Stimulated activated naive B cell treated with anti-CD40 and anti-IgM and Interleukin-4, amounts not matched to agents 10 μg/mL and 1 μg/mL and 100 μg/mL, for 72 hours (primary cell): ENCODE results near the gene POGLUT2.

ENCODE experiments used
- ATAC-seq, 2 donors: fragments of 150-1000 bp; cut with Tn5 transposase; replicated peaks; 2 replicates each; pipeline ENCODE4 v1.10.0; 2021; ENCODE audit warnings: moderate library complexity in 1 of 2
- DNase-seq: peaks from one replicate; pipeline ENCODE4 v3.0.0; 2021
- H3K27ac Mint-ChIP-seq: one replicate; pipeline ENCODE4 v1.8.0; 2022; ENCODE audit warnings: mild to moderate bottlenecking, mixed read lengths
- H3K27me3 Mint-ChIP-seq, 2 donors: one replicate each; pipeline ENCODE4 v1.8.0; 2022; ENCODE audit warnings: mixed read lengths in 2 of 2
- H3K36me3 Mint-ChIP-seq, 2 donors: one replicate each; pipeline ENCODE4 v1.8.0; 2022; ENCODE audit warnings: mixed read lengths in 2 of 2, mild to moderate bottlenecking in 1 of 2
- H3K4me1 Mint-ChIP-seq, 2 donors: one replicate each; pipeline ENCODE4 v1.8.0; 2022; ENCODE audit warnings: mixed read lengths in 2 of 2, mild to moderate bottlenecking in 1 of 2
- H3K4me3 Mint-ChIP-seq, 2 donors: one replicate each; pipeline ENCODE4 v1.8.0; 2022; ENCODE audit warnings: mild to moderate bottlenecking in 2 of 2, mixed read lengths in 2 of 2, moderate library complexity in 1 of 2
- H3K9me3 Mint-ChIP-seq, 2 donors: one replicate each; pipeline ENCODE4 v1.8.0; 2022; ENCODE audit warnings: mixed read lengths in 2 of 2, mild to moderate bottlenecking in 1 of 2

The POGLUT2 gene

DNA sequence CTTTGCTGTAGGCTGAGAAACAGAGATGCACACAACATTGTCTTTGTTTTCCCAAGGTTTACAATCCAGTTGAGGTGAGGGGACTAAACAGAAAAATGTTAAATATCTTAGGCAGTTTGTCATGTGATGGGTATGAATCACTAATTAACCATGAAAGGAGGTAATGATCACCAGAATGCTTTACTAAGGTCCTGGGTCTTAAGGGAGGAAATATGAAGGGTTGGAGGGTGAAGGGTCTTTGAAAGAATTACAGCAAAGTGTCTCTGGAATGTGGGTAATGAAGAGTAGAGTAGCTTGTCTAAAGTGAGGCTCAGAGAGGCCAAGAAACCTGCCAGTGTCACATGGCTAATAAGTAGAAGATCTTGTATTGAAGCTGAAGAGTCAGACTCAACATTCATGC lies 19.1 kb upstream of the POGLUT2 start:
- ATAC-seq (no peak), DNase-seq (no peak)
- no peaks in the 10 kb centered on the region for H3K9me3 Mint-ChIP-seq
- peaks cover 3 to 6% of the 10 kb centered on the region in 2 donors for H3K4me1 Mint-ChIP-seq
- peaks cover 8 to 23% of the 10 kb centered on the region in 2 donors for H3K36me3 Mint-ChIP-seq
- H3K27me3 Mint-ChIP-seq: no peaks in the 10 kb centered on the region
- H3K4me3 Mint-ChIP-seq: no peak overlapping the region
- H3K27ac Mint-ChIP-seq: no peak overlapping the region

DNA sequence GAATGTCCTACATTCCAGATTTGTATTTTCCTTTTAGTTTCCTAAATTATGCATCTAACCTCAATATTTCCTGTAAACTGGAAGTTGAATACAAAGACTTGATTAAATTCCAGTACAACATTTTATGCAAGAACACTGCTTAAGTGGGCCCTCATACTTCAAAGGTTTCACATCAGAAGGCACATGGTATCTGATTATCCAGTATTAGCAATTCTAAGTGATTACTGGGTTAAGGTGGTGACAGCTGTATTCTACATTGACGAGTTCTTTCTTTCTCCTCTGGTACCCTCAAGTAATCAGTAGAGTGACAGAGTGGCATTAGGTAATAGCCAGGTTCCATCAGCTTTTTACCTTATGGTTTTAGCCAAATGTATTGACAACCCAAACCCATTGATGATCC lies 18.5 kb upstream of the POGLUT2 start:
- H3K36me3 Mint-ChIP-seq: peaks cover 5 to 23% of the 10 kb centered on the region in 2 donors
- no peak overlapping the region for H3K4me3 Mint-ChIP-seq
- peaks cover 3 to 6% of the 10 kb centered on the region in 2 donors for H3K4me1 Mint-ChIP-seq
- no peak overlapping the region for H3K27ac Mint-ChIP-seq
- DNase-seq (no peak), ATAC-seq (no peak)
- no peaks in the 10 kb centered on the region for H3K9me3 Mint-ChIP-seq
- no peaks in the 10 kb centered on the region for H3K27me3 Mint-ChIP-seq

DNA sequence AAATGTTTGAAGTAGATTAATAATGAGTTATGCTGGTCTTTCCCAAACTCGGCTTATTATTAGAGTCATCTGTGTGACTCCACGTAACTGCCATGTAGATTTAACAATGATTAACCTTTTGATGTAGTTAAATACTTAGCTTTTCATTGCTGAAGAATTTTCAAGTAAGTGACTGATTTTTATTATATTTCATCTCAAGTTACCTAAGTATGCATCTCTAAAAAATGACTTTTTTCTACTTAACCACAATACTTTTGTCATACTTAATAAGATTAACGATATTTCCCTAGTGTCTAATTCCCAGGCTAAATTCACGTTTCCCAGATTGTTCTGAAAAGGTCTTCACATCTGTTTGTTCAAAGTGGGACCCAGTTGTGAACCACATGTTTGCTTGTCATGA lies 17.9 kb upstream of the POGLUT2 start:
- H3K27ac Mint-ChIP-seq: no peak overlapping the region
- DNase-seq: no peak
- H3K27me3 Mint-ChIP-seq: no peaks in the 10 kb centered on the region
- no peak for ATAC-seq
- no peak overlapping the region for H3K4me3 Mint-ChIP-seq
- peaks cover 3 to 6% of the 10 kb centered on the region in 2 donors for H3K4me1 Mint-ChIP-seq
- H3K9me3 Mint-ChIP-seq: no peaks in the 10 kb centered on the region
- peaks cover 5 to 24% of the 10 kb centered on the region in 2 donors for H3K36me3 Mint-ChIP-seq

DNA sequence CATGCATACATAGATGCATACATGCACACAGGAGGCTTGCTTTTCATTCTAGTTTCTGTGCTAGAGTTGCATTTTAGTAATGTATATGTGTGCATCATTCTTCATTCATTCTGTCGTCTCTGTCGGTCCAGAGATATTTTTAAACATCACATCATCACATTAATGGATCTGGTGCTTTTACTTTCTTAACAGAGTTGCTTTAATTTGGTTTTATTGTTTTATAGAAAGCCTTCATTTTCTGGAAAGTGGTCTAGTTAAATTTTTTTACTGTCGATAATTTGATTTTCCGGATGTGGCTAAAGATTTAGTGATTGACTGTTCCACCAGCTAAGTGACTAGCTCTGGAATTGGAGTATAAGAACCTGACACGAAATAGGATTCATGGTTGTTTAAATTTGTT lies 17.0 kb upstream of the POGLUT2 start:
- DNase-seq (no peak), ATAC-seq (no peak)
- Mint-ChIP-seq H3K4me3 (no peak overlapping the region), H3K36me3 (peaks cover 5 to 24% of the 10 kb centered on the region in 2 donors), H3K4me1 (peaks cover 3 to 6% of the 10 kb centered on the region in 2 donors), H3K9me3 (no peaks in the 10 kb centered on the region), H3K27me3 (no peaks in the 10 kb centered on the region), H3K27ac (no peak overlapping the region)

DNA sequence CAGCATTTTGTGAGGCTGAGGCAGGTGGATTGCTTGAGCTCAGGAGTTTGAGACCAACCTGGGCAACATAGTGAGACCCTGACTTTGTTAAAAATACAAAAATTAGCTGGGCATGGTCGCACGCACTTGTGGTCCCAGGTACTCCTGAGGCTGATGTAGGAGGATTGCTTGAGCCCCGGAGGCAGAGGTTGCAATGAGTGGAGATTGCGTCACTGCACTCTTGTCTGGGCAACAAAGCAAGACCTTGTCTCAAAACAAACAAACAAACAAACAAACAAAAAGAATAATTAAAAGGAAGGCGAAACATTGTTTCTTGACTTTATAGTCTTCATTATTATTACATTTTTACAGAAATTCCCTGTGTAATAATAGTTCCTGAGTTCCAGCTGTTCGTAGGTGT lies 16.0 kb upstream of the POGLUT2 start:
- H3K9me3 Mint-ChIP-seq: no peaks in the 10 kb centered on the region
- H3K4me3 Mint-ChIP-seq: no peak overlapping the region
- peaks cover 2 to 23% of the 10 kb centered on the region in 2 donors for H3K36me3 Mint-ChIP-seq
- H3K27me3 Mint-ChIP-seq: no peaks in the 10 kb centered on the region
- no peak overlapping the region for H3K27ac Mint-ChIP-seq
- no peak for ATAC-seq
- no peak for DNase-seq
- peaks cover 3 to 6% of the 10 kb centered on the region in 2 donors for H3K4me1 Mint-ChIP-seq

DNA sequence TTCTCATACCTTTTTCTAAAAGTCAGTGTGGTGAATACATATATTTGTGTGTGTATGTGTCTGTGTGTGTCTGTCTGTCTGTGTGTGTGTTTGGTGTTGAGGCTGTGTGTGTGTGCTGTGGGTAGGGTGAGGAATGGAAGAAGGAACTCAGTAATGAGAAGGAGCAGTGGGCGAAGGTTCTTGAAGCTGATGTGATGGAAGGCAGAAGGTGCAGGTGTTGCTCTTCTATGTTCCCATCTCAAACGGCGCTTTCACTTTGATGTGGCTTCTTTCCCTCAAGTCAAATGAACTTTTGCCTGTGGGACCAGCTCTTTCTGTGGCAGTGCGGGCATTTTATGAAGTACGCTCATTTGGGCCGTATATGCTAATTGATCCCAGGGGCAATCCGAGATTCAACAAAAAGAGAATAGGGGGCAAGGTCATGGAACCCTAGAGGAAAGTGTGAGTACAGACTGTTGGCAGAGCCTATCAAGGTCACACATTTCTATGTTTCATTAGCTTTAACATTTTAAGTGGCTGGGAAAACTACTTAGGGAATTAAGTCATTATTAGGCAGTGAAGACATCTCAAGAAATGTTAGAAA lies 15.3 kb upstream of the POGLUT2 start:
- DNase-seq: no peak
- Mint-ChIP-seq H3K27me3 (no peaks in the 10 kb centered on the region), H3K27ac (no peak overlapping the region), H3K4me3 (no peak overlapping the region), H3K4me1 (peaks cover 3 to 6% of the 10 kb centered on the region in 2 donors), H3K36me3 (peaks cover 2 to 19% of the 10 kb centered on the region in 2 donors), H3K9me3 (no peaks in the 10 kb centered on the region)
- ATAC-seq: no peak

DNA sequence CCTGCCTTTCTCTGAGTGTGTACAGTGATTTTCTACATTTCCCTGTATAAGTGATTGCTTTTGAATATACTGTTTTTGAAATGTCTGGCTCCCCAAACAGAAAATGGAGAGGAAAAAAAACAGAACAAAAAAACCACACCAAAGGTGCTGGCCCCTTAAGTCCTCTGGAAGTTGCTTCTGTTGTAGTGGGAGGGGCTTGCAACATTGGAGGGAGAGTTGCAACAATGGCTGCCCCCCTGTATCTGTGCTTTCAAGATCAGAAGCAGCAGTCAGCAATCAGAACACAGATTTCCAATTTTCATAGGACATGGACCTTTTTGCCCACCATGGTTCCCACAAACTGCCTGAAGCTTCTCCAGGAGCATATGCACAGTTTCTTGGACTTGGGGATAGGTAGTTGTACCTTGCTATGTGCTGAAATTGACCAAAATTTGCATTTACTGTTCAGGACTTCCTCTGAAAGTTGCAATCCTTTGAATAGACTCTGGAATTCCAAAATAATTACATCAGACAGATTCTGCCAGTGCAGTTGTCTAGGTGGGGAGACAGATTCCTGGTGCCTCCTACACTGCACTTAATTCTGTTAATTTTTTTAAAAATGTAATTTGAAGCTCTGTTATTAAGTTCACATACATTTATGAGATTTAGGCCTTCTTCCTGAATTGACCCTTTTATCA lies 14.0 kb upstream of the POGLUT2 start:
- Mint-ChIP-seq H3K36me3 (peaks cover 2 to 16% of the 10 kb centered on the region in 2 donors), H3K27ac (no peak overlapping the region), H3K4me1 (peaks cover 4 to 6% of the 10 kb centered on the region in 2 donors), H3K4me3 (no peak overlapping the region), H3K9me3 (no peaks in the 10 kb centered on the region), H3K27me3 (no peaks in the 10 kb centered on the region)
- DNase-seq (no peak), ATAC-seq (no peak)

DNA sequence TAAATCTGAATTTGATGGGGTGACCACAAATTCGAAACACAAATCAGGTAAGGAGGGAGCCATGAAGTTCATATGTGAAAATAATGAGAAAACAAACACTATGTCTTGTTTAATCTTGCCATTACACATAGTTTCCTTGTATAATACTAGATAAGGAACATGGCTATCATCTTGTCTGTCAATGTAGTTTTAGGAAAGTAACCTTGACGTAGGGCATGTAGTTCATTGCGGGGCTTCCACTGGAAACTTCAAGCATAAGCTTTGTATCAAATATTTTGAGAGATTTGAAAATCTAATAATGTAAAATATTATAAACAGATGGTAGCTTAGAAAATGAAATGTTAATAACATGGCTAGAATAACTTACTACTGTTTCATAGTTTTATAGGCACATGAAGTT lies 8.9 kb upstream of the POGLUT2 start:
- DNase-seq: no peak
- no peaks in the 10 kb centered on the region for H3K27me3 Mint-ChIP-seq
- H3K9me3 Mint-ChIP-seq: no peaks in the 10 kb centered on the region
- no peak overlapping the region for H3K4me3 Mint-ChIP-seq
- no peak for ATAC-seq
- H3K27ac Mint-ChIP-seq: no peak overlapping the region
- peaks cover 2 to 6% of the 10 kb centered on the region in 2 donors for H3K4me1 Mint-ChIP-seq
- peaks cover 0 to 12% of the 10 kb centered on the region in 2 donors for H3K36me3 Mint-ChIP-seq

DNA sequence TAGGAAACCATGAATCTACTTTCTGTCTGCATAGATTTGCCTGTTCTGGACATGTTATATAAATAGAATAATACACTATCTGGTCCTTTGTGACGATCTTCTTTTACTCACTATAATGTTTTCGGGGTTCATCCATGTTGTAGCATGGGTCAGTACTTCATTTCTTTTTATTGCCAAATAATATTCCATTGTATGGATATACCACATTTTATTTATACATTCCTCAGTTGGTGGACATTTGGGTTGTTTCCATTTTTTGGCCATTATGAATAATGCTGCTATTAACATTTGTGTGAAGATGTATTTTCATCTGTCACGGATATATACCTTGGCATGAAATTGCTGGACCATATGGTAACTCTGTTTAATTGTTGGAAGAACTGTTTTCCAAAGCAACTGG lies 6.9 kb upstream of the POGLUT2 start:
- Mint-ChIP-seq H3K27me3 (no peaks in the 10 kb centered on the region), H3K36me3 (peaks cover 0 to 3% of the 10 kb centered on the region in 2 donors), H3K4me1 (peaks cover 2 to 12% of the 10 kb centered on the region in 2 donors), H3K27ac (no peak overlapping the region), H3K4me3 (no peak overlapping the region), H3K9me3 (no peaks in the 10 kb centered on the region)
- no peak for DNase-seq
- no peak for ATAC-seq

DNA sequence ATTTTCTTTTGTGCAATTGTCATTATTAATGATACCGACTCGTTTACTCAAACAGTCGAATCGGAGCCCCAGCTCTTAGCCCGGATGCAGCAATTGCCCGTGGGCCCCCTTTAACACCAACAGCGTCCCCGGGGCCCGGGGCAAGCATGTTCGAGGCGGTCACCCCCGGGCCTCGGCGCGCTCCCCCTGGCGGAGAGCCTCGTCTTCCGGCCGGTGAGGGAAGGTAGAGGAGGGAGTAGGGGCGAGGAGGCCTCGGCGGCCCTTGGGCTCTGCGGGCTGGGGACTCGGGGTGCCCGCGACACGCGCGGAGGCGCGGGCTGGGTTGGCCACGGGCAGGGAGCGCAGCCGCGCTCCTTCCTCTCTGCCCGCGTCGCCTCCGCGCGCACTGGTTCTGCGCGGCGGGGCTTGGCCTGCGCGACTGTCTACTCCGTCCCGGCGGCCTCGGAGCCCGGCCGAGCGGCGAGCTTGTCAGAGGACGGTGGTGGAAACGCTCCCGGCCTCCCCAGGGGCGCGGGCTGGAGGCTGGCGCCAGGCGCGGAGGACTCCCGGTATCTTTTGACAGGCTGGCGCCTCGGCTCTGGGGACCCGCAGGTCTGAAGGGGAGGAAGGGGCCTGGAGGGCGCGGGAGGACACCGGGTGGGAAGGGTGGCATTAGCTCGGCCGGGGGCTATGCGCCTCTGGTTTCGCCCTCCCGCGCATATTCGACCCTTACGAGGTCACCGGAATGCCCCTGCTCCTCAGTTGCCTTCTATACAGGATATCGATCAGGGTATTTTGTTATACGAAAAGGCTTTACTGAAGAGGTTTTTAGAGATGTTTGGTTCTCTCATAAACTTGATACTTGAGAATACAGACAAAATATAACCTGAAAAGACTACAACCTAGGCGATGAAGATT lies 1.6 kb upstream of the POGLUT2 start:
- peak; percentile 88 for ATAC-seq
- DNase-seq: peak; percentile 81
- H3K36me3 Mint-ChIP-seq: peaks cover 0 to 2% of the 10 kb centered on the region in 2 donors
- H3K4me3 Mint-ChIP-seq: peak overlapping the region; percentile 91 to 97
- H3K27ac Mint-ChIP-seq: peak overlapping the region; percentile 90
- peaks cover 15 to 20% of the 10 kb centered on the region in 2 donors for H3K27me3 Mint-ChIP-seq
- H3K9me3 Mint-ChIP-seq: no peaks in the 10 kb centered on the region
- H3K4me1 Mint-ChIP-seq: peaks cover 8 to 38% of the 10 kb centered on the region in 2 donors

DNA sequence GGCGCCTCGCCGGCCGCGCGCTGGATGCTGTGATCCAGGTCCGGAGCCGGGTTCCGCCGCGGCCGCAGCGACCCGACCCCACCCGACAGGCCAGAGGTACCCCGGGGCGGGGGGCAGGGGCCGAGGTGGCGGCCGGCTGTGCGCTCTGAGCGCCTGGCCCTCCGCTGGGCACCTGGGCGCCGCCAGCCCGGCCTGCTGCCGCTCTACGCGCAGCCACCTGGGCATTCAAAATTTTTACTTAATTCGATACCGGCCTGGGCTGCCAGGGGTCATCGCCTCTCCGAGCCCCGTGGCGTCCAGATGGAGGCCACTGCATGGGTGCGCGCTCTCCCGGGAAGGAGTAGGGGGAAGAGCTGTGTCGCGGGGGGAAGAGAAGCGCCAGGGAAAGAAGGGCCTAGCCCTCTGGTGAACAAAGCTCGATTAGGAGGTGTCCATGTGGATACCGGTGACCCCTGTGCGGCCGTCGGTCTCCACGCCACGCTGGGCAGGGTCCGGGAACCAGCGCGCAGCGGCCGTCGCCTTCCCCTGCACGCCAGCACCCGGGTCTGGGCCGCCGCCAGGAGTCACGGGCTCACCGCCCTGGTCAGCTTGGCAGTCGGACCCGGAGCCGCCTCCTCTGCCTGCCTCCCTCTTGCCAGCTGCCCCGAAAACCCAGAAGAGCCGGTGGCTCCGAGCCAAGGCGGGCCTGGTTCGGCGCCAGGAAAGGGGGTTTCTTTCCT lies 809 bp upstream of the POGLUT2 start:
- DNase-seq (no peak), ATAC-seq (peak; percentile 8 to 14)
- H3K36me3 Mint-ChIP-seq: peaks cover 0 to 2% of the 10 kb centered on the region in 2 donors
- H3K27ac Mint-ChIP-seq: peak overlapping the region; percentile 90
- peaks cover 15 to 20% of the 10 kb centered on the region in 2 donors for H3K27me3 Mint-ChIP-seq
- H3K4me1 Mint-ChIP-seq: peaks cover 8 to 38% of the 10 kb centered on the region in 2 donors
- H3K9me3 Mint-ChIP-seq: no peaks in the 10 kb centered on the region
- H3K4me3 Mint-ChIP-seq: peak overlapping the region; percentile 91 to 97

DNA sequence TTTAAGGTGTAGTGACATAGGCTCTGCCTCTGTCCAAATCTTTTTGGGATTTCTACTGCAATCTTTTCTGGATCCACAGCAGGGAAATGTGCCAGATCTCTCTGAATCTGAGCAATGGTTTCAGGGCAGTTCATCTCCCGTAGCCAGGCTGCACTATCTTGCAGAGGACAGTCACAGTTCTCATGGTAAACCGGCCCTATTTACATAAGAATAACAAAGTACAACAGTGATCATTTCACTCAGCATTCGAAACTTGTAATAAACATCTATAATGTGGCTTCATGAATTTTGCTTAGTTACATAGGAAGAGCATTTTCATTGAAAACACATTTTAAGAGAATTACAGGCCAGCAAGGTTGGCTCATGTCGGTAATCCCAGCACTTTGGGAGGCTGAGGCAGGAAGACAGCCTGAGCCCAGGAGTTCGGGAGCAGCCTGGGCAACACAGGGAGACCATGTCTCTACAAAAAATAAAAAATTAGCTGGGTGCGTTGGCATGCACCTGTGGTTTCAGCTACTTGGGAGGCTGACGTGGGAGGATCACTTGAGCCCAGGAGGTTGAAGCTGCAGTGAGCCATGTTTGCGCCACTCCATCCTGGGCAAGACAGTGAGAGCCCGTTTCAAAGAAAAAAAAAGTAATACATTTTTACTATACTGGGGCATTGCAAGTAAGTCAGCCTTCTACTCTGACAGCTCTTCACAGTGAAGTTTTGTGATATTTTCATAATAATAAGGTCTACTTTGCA lies 5.0 kb downstream of the POGLUT2 start:
- DNase-seq (no peak), ATAC-seq (no peak)
- Mint-ChIP-seq H3K4me3 (no peak overlapping the region), H3K9me3 (no peaks in the 10 kb centered on the region), H3K4me1 (peaks cover 2 to 15% of the 10 kb centered on the region in 2 donors), H3K27ac (no peak overlapping the region), H3K27me3 (peaks cover 16 to 19% of the 10 kb centered on the region in 2 donors), H3K36me3 (peaks cover 0 to 9% of the 10 kb centered on the region in 2 donors)

DNA sequence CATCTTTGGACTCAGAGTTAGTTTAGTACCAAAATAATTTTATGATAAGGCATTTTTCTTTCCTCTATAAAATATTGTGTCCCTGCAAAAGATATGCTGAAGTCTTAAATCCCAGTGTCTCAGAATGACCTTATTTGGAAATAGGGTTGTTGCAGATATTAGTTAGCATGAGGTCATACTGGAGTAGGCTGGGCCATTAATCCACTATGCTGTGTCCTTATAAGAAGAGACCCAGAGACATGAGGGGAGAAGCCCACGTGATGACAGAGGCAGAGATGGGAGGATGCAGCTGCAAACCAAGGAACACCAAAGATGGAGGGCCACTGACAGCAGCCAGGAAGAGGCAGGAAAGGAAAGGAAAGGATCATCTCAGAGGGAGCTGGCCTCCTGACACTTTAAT lies 6.4 kb downstream of the POGLUT2 start:
- DNase-seq: no peak
- Mint-ChIP-seq H3K27me3 (peaks cover 9 to 10% of the 10 kb centered on the region in 2 donors), H3K27ac (no peak overlapping the region), H3K4me3 (no peak overlapping the region), H3K9me3 (no peaks in the 10 kb centered on the region), H3K4me1 (peaks cover 0 to 1% of the 10 kb centered on the region in 2 donors), H3K36me3 (peaks cover 0 to 12% of the 10 kb centered on the region in 2 donors)
- no peak for ATAC-seq
